Measurements from ENCODE around the gene MEP1A.
"Not testable (repeated sequence)": the region's sequence is repeated elsewhere in the genome, so short reads cannot be mapped to it uniquely, and the experiment has no call there.

MEP1A gene

DNA sequence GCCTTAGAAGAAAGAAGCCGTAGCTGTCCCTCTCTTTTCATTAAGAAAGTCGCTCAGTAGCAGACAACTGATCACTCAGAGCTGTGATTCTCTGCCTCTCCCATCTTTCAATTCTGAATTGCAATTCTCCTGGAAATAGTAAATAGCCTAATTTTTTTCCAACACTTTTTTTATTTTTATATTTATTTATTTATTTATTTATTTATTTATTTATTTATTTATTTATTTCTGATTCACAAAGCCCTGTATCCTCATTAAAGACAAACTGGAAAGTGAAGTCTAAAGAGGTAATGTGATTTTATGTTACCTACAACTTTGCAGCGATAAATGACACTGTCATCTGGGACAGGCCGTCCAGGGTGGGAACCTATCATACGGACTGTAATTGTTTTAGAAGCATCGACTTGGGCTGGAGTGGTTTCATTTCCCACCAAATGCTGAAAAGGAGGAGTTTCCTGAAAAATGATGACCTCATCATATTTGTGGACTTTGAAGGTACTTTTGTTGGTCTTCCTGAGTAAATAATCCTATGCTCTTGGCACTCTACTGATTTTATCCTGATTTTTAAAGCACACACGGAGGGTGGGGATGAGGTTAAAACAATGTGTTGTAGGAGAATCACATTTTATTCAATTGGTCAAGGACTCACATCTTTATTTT, 41.2 kb downstream of the MEP1A start:
- not testable (repeated sequence) for DNase-seq

DNA sequence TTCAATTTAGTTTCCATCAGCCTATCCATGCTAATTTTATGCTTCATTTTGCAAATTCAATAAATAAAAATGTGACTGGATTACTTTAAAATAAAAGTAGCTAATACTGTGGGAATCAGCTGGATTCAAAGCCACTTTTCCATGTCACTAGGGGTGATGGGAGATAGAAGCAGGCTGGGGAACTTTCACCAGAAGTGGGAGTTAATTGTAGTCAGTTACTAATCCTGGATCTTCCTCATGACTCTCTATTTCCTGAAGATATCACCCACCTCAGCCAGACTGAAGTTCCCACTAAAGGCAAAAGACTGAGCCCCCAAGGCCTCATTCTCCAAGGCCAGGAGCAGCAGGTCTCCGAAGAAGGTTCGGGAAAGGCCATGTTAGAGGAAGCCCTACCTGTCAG, 41.8 kb downstream of the MEP1A start:
- DNase-seq: not testable (repeated sequence)

GRCh38 chr6:46838033-46838432, 44.8 kb downstream of the MEP1A start:
- DNase-seq: no peak

DNA sequence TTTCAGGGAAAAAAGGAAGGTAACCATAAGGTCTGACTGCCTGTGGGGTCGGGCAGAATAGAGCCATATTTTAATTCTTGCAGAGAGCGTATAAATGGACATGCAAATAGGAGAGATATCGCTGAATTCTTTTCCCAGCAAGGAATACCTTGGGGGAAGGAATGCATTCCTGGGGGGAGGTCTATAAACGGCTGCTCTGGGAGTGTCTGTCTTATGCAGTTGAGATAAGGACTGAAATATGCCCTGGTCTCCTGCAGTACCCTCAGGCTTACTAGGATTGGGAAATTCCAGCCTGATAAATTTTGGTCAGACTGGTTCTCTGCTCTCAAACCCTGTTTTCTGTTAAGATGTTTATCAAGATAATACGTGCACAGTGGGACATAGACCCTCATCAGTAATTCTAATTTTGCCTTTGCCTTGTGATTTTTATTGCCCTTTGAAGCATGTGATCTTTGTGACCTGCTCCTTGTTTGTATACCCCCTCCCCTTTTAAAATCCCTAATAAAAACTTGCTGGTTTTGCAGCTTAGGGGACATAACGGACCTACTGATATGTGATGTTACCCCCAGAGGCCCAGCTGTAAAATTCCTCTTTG, 49.2 kb downstream of the MEP1A start:
- DNase-seq: not testable (repeated sequence)

GRCh38 chr6:46845126-46845525, 51.9 kb downstream of the MEP1A start:
- DNase-seq: no peak

- peak; percentile 50 for DNase-seq
Measured at GRCh38 chr6:46848684-46849360, 55.6 kb downstream of the MEP1A start.

DNA sequence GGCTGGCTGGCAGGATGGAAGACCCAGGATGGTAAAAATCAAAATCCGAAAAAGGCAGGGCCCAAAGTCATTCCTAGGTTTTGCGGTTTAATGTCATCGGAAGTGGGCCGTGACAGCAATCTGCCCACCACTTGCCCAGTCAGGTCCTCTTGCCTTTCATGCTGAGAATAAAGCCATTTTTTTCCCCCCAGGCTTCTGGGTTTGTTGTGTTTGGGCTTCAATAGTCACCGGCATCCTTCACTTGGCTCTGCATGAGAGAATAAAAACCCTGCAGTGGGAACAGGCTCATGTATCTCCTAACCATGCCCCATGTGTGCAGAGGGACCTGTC, 56.1 kb downstream of the MEP1A start:
- no peak for DNase-seq

- no peak for DNase-seq
Measured at GRCh38 chr6:46850792-46851191, 57.6 kb downstream of the MEP1A start.

- not testable (repeated sequence) for DNase-seq
Measured at GRCh38 chr6:46851576-46851975, 58.4 kb downstream of the MEP1A start.

GRCh38 chr6:46855966-46856365, 62.8 kb downstream of the MEP1A start:
- not testable (repeated sequence) for DNase-seq

DNA sequence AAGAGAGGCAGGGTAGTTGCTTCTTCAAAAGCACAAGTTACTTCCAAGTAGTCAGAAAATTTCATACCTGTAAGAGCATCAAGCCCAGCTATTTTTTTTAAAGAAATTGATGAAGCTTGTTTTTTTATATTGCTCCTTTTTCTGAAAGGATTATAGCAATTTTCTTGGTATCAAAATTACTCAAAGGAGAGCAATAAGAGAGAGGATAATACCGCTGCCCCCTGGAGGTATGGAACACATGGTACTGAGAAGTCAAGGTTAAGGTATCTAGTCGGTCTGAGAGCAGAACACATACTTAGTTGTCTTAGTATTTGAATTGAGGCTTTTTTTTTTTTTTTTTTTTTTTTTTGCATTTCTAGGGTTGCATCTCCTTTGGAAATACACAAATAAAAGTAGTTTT, 69.2 kb downstream of the MEP1A start:
- no peak for DNase-seq

- DNase-seq: no peak
Measured at GRCh38 chr6:46863791-46864190, 70.6 kb downstream of the MEP1A start.

DNA sequence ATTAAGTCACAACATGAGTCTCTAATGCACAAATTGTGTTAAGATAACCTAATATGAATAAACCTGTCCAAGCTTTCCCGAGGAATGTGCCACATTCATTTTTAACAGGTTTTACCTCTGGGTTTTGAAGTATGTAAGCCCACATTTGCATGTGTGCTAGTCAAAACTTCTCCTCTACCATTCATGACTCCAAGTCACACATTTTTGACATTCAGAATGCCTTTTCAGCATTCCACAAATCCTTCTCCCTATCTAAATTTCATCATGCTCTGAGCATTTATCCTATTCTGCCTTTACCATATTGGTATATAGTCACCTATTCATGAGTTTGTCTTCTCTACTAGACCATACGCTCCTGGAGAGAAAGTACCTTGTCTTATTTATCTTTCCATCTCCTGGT, 72.0 kb downstream of the MEP1A start:
- no peak for DNase-seq

DNA sequence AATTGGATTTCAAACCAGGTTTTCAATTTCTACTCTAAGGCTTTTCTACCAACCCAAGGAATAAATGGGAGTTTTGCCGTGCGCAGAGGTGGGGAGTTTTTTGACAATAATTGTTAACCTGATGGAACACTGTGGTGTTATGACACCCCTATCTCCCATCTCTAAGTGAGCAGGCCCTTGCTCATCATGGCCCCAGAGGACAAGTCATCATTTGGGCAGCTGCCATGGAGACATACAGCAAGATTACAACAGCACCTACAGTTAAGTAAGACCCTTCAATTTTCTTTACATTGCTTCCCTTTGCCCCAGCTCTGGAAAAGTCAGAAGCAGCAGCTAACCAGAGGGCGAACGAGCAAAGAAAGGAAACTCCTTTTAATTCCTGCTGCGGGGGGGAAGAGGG, 74.2 kb downstream of the MEP1A start:
- DNase-seq: no peak

GRCh38 chr6:46876126-46876525, 82.9 kb downstream of the MEP1A start:
- DNase-seq: no peak

GRCh38 chr6:46879003-46879402, 85.8 kb downstream of the MEP1A start:
- DNase-seq: no peak

GRCh38 chr6:46882645-46883044, 89.5 kb downstream of the MEP1A start:
- no peak for DNase-seq

GRCh38 chr6:46888031-46888430, 94.8 kb downstream of the MEP1A start:
- no peak for DNase-seq

DNA sequence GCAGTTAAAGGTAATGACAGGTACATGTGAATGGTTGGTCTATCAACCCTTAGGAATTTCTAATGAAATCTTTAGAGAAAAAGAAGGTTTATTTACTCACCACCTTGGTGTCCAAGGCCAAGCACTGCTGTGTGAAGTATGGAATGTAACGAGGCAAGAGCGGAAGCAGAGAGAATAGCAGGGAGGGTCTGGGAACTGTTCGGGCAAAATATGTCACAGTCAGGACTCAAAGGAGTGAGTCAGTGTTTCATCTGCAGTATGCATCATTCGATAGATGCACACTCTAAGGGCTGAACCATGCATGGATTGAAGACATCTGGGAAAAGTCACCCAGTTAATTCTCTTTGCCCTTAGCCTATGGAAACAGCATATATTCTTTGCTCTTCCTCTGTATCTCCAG, 95.4 kb downstream of the MEP1A start:
- DNase-seq: no peak

Measured in activated naive CD4-positive, alpha-beta T cell treated with anti-CD3 and anti-CD28 coated beads, Interleukin-2, amount 50 U/mL, for 16 hours (primary cell).